SU-DHL-6 (cell line): Measurements from ENCODE around the gene DYNC1I2.

Experiments used
- EZH2phosphoT487 ChIP-seq: fragments of 200-600 bp; sonication (generic), shearing (Covaris generic); conservative IDR thresholded peaks from 2 replicates; pipeline ENCODE4 v1.6.1; 2018; ENCODE audit warnings: mild to moderate bottlenecking, antibody characterized with exemption, low read length, moderate library complexity, mixed read lengths
- TF ChIP-seq, protein P1 (sequence below): fragments of 200-600 bp; sonication (generic); IDR thresholded peaks from one replicate; pipeline ENCODE4 v1.5.1; 2017; ENCODE audit warnings: antibody characterized with exemption, mild to moderate bottlenecking, low read length, moderate library complexity; ENCODE audit not compliant: insufficient read depth, poor library complexity, severe bottlenecking

DNA sequence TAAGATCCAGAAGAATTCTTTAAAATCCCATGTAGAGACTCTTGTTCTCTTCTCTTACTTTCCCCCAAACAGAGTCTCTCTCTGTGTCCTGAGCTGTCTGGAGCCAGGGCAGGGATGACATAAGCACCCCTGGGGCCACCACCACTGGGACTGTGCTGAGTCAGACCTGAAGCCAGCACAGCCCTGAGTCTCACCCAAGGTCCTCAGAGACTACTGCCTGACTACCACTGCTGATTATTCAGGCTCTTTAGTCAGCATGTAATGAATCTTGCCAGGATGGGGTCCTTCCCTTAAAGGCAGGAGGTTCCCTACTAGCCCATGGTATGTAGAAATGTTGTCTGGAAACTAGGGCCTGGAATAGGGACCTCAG lies 34.9 kb upstream of the DYNC1I2 start:
- TF ChIP-seq, protein P1, sequence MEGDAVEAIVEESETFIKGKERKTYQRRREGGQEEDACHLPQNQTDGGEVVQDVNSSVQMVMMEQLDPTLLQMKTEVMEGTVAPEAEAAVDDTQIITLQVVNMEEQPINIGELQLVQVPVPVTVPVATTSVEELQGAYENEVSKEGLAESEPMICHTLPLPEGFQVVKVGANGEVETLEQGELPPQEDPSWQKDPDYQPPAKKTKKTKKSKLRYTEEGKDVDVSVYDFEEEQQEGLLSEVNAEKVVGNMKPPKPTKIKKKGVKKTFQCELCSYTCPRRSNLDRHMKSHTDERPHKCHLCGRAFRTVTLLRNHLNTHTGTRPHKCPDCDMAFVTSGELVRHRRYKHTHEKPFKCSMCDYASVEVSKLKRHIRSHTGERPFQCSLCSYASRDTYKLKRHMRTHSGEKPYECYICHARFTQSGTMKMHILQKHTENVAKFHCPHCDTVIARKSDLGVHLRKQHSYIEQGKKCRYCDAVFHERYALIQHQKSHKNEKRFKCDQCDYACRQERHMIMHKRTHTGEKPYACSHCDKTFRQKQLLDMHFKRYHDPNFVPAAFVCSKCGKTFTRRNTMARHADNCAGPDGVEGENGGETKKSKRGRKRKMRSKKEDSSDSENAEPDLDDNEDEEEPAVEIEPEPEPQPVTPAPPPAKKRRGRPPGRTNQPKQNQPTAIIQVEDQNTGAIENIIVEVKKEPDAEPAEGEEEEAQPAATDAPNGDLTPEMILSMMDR = no peak
- TF ChIP-seq EZH2phosphoT487 = no peak
